HCT116 (cell line): ENCODE measurements around the gene SYCE1. TPM values are rescaled to one million over a fixed set of nuclear protein-coding genes. Genes with fewer than 3 reads are reported as not detected.

Experiments
- ATAC-seq: fragments of 200-7000 bp; cut with Tn5 transposase; 2 replicates; pipeline ENCODE4 v1.9.1; 2020; ENCODE audit warnings: mild to moderate bottlenecking, moderate library complexity
- BruUV-seq: library from RNA; stranded (reverse); fragments of 400-500 nt; replicated peaks from 2 replicates; lab custom pipeline; 2021; lab: Mats Ljungman, UMichigan
- CTCF ChIA-PET: fragments of 300-600 bp; sonication (Branson Sonifier 250); formaldehyde crosslinking; loops from one replicate; lab custom pipeline; 2021; ENCODE audit warnings: antibody characterized with exemption; lab: Charles Lee
- POLR2A ChIA-PET: fragments of 300-600, 350-600 bp; sonication (Branson Sonifier 250); formaldehyde crosslinking; loops from one replicate; lab custom pipeline; 2021; ENCODE audit warnings: antibody characterized with exemption; lab: Charles Lee
- RAD21 ChIA-PET, 2 experiments: fragments of 300-600 bp; sonication (Branson Sonifier 250); formaldehyde crosslinking; loops; one replicate each; lab custom pipeline; 2023; ENCODE audit warnings: low total read pairs in 2 of 2; ENCODE audit not compliant: uncharacterized antibody in 2 of 2, unreplicated experiment in 2 of 2, low non-redundant PET in 1 of 2; lab: Charles Lee
- DNase-seq: peaks from one replicate; pipeline ENCODE4 v3.0.0-alpha.2; 2010; ENCODE audit warnings: low read depth, low spot score
- H2AFZ ChIP-seq: fragments of 200-600 bp; shearing (Covaris generic), sonication (generic); 2 replicates; pipeline ENCODE4 v1.6.1; 2017; ENCODE audit warnings: low read depth, mixed run types, mixed read lengths, antibody characterized with exemption, low read length; ENCODE audit not compliant: poor library complexity, severe bottlenecking
- H3K27ac ChIP-seq: 2 replicates; pipeline ENCODE4 v1.5.1; 2012; ENCODE audit warnings: low read depth, low read length
- H3K27me3 ChIP-seq: fragments of 200-600 bp; sonication (generic); 2 replicates; pipeline ENCODE4 v1.6.1; 2016; ENCODE audit warnings: mixed run types, low read length, mixed read lengths; ENCODE audit not compliant: insufficient read depth
- H3K36me3 ChIP-seq, 2 experiments: fragments of 200-500 bp in 1 of 2; fragments of 200-600 bp in 1 of 2; sonication (Bioruptor generic) in 1 of 2; sonication (generic) in 1 of 2; 2 replicates each; pipeline versions ENCODE4 v1.5.1 to v1.6.1; 2014 to 2016; ENCODE audit warnings: low read length in 2 of 2, inconsistent platforms in 1 of 2, mixed read lengths in 1 of 2, mixed run types in 1 of 2; ENCODE audit not compliant: insufficient read depth in 2 of 2, control insufficient read depth in 1 of 2
- H3K4me1 ChIP-seq, 2 experiments: fragments of 200-600 bp in 1 of 2; sonication (generic) in 1 of 2; 2 replicates each; pipeline versions ENCODE4 v1.5.1 to v1.6.1; 2012 to 2017; ENCODE audit warnings: low read length in 2 of 2, inconsistent platforms in 1 of 2, mild to moderate bottlenecking in 1 of 2, mixed read lengths in 1 of 2, mixed run types in 1 of 2, moderate library complexity in 1 of 2; ENCODE audit not compliant: insufficient read depth in 2 of 2, control insufficient read depth in 1 of 2
- H3K4me2 ChIP-seq: fragments of 200-600 bp; sonication (generic); 2 replicates; pipeline ENCODE4 v1.6.1; 2017; ENCODE audit warnings: mixed run types, low read length, mixed read lengths
- H3K4me3 ChIP-seq, 2 experiments: fragments of 200-600 bp in 1 of 2; sonication (generic) in 1 of 2; replicated peaks in 1 of 2; 2 replicates each; pipeline ENCODE4 v1.5.1; 2011 to 2016; ENCODE audit warnings: low read length in 2 of 2, control low read depth in 1 of 2, low read depth in 1 of 2, mild to moderate bottlenecking in 1 of 2, mixed read lengths in 1 of 2, mixed run types in 1 of 2
- H3K79me2 ChIP-seq: fragments of 200-600 bp; sonication (generic); 2 replicates; pipeline ENCODE4 v1.6.1; 2017; ENCODE audit warnings: mild to moderate bottlenecking, mixed run types, low read length, moderate library complexity, mixed read lengths; ENCODE audit not compliant: insufficient read depth
- H3K9ac ChIP-seq: fragments of 200-600 bp; sonication (generic); 2 replicates; pipeline ENCODE4 v1.6.1; 2016; ENCODE audit warnings: low read length, mixed read lengths
- H3K9me2 ChIP-seq: fragments of 200-600 bp; sonication (generic), shearing (Covaris generic); 2 replicates; pipeline ENCODE4 v1.6.1; 2017; ENCODE audit warnings: mixed run types, mild to moderate bottlenecking, moderate library complexity; ENCODE audit not compliant: insufficient read depth
- H3K9me3 ChIP-seq, 2 experiments: fragments of 200-500 bp in 1 of 2; fragments of 200-600 bp in 1 of 2; sonication (Bioruptor generic) in 1 of 2; sonication (generic) in 1 of 2; 2 replicates each; pipeline ENCODE4 v1.6.1; 2014 to 2017; ENCODE audit warnings: low read length in 2 of 2, mixed read lengths in 2 of 2, inconsistent platforms in 1 of 2, low read depth in 1 of 2, mild to moderate bottlenecking in 1 of 2, mixed run types in 1 of 2, moderate library complexity in 1 of 2; ENCODE audit not compliant: control insufficient read depth in 1 of 2, insufficient read depth in 1 of 2
- H4K20me1 ChIP-seq: fragments of 200-600 bp; sonication (generic), shearing (Covaris generic); 2 replicates; pipeline ENCODE4 v1.6.1; 2017; ENCODE audit warnings: mixed run types, mild to moderate bottlenecking, moderate library complexity; ENCODE audit not compliant: insufficient read depth
- CBX3 ChIP-seq: IDR thresholded peaks from 2 replicates; pipeline ENCODE4 v1.6.1; 2012; ENCODE audit warnings: low read depth
- CTCF ChIP-seq, 3 experiments: fragments of 200-600 bp in 1 of 3; sonication (generic) in 1 of 3; IDR thresholded peaks in 2 of 3; conservative IDR thresholded peaks in 1 of 3; 2 replicates each; pipeline ENCODE4 v1.5.1; 2012 to 2017; ENCODE audit warnings: low read depth in 2 of 3, low read length in 2 of 3, antibody characterized with exemption in 1 of 3, borderline replicate concordance in 1 of 3, control low read depth in 1 of 3, mild to moderate bottlenecking in 1 of 3, mixed read lengths in 1 of 3, mixed run types in 1 of 3, moderate library complexity in 1 of 3; ENCODE audit not compliant: insufficient read depth in 1 of 3
- REST ChIP-seq: IDR thresholded peaks from 2 replicates; pipeline ENCODE4 v1.6.1; 2012; ENCODE audit warnings: low read depth
- SRF ChIP-seq: IDR thresholded peaks from 2 replicates; pipeline ENCODE4 v1.6.1; 2012; ENCODE audit warnings: low read depth
- ZFX ChIP-seq: fragments of 450-650 bp; IDR thresholded peaks from 2 replicates; pipeline ENCODE4 v1.6.1; 2017
- ZNF274 ChIP-seq: fragments of 200-500 bp; sonication (Bioruptor generic); IDR thresholded peaks from 2 replicates; pipeline ENCODE4 v1.6.1; 2014; ENCODE audit warnings: mild to moderate bottlenecking, low read depth, low read length, inconsistent platforms
- intact Hi-C: fragments of 100-400 bp; cut with micrococcal nuclease; formaldehyde crosslinking; loops from 2 replicates; pipeline ENCODE4 v1.10.0; 2022
- total RNA-seq: library from RNA; stranded (reverse); gene quantifications from one replicate; pipeline ENCODE4 v1.2.1, GENCODE V29; 2021; ENCODE audit not compliant: unreplicated experiment
- TF ChIP-seq, protein P1 (sequence below): IDR thresholded peaks from 2 replicates; pipeline ENCODE4 v1.6.1; 2011; ENCODE audit warnings: mild to moderate bottlenecking, low read length, moderate library complexity; ENCODE audit not compliant: insufficient replicate concordance; ENCODE audit errors: extremely low read depth

SYCE1 gene
- total RNA-seq, 1 experiment from 2014 or later: not detected

- TF ChIP-seq, protein P1, sequence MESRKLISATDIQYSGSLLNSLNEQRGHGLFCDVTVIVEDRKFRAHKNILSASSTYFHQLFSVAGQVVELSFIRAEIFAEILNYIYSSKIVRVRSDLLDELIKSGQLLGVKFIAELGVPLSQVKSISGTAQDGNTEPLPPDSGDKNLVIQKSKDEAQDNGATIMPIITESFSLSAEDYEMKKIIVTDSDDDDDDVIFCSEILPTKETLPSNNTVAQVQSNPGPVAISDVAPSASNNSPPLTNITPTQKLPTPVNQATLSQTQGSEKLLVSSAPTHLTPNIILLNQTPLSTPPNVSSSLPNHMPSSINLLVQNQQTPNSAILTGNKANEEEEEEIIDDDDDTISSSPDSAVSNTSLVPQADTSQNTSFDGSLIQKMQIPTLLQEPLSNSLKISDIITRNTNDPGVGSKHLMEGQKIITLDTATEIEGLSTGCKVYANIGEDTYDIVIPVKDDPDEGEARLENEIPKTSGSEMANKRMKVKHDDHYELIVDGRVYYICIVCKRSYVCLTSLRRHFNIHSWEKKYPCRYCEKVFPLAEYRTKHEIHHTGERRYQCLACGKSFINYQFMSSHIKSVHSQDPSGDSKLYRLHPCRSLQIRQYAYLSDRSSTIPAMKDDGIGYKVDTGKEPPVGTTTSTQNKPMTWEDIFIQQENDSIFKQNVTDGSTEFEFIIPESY: no peak
- no peak for TF ChIP-seq REST
- no peak for TF ChIP-seq ZFX
- TF ChIP-seq, all 23 proteins: peak for 0
Measured at GRCh38 chr10:133526957-133527588, 38.3 kb downstream of the SYCE1 start, which contains the start of gene CYP2E1 (continued).

GRCh38 chr10:133525444-133525843 lies 39.9 kb downstream of the SYCE1 start:
- ATAC-seq (no peak), DNase-seq (no peak)
- no peak overlapping the region for H3K9ac ChIP-seq
- intact Hi-C loops: no loop called here
- H3K4me1 ChIP-seq: peaks cover 2 to 23% of the 10 kb centered on the region in 2 experiments; a peak in 2 of 4 replicates
- no TSS peak for BruUV-seq
- H2AFZ ChIP-seq: no peak overlapping the region
- no peaks in the 10 kb centered on the region for H4K20me1 ChIP-seq
- ChIA-PET RAD21 (no interaction called here), POLR2A (no interaction called here), CTCF (no interaction called here)
- no peaks in the 10 kb centered on the region for H3K9me3 ChIP-seq
- no peak for TF ChIP-seq SRF
- TF ChIP-seq CTCF (IDR thresholded peaks at IDR 0.05 in 2 of 3, conservative IDR thresholded peaks at IDR 0.05 in 1 of 3; ENCODE audit: borderline replicate concordance in 1 of 3, insufficient read depth in 1 of 3, low read depth in 2 of 3, low read length in 2 of 3): no peak
- no peak for TF ChIP-seq CBX3
- no peak for TF ChIP-seq ZNF274
- H3K79me2 ChIP-seq: no peaks in the 10 kb centered on the region
- H3K4me3 ChIP-seq: no peak overlapping the region
- H3K9me2 ChIP-seq: no peaks in the 10 kb centered on the region
- no peaks in the 10 kb centered on the region for H3K36me3 ChIP-seq
- no peak overlapping the region for H3K4me2 ChIP-seq
- H3K27me3 ChIP-seq: no peaks in the 10 kb centered on the region
- no peak overlapping the region for H3K27ac ChIP-seq
